ENCODE data around the gene DGCR8.

DGCR8 gene

DNA sequence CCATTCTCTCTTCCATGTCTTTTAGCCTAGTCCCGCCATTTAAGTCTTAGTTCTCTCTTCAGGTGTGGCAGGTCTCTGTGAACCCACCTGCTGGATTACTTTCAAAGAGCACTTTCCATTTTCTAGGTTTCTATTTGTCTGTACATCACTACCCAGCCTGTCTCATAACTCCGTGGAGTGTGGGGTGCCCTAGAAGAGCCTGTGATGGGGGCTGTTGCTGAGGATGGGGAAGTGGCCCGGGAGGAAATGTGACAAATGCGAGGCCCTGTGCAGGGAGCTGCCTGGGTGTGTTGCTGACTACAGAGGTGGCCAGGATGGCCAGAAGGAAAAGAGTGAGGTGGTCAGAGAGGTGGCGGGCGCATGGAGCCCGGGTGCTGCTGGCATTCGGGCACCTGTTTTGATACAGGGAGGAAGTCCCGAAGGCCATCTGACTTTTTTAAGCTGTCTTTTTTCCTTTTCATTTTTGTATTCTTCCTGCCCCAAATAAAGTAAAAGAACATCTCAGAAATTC lies 10.7 kb downstream of the DGCR8 start:
- no peak for DNase-seq

DNA sequence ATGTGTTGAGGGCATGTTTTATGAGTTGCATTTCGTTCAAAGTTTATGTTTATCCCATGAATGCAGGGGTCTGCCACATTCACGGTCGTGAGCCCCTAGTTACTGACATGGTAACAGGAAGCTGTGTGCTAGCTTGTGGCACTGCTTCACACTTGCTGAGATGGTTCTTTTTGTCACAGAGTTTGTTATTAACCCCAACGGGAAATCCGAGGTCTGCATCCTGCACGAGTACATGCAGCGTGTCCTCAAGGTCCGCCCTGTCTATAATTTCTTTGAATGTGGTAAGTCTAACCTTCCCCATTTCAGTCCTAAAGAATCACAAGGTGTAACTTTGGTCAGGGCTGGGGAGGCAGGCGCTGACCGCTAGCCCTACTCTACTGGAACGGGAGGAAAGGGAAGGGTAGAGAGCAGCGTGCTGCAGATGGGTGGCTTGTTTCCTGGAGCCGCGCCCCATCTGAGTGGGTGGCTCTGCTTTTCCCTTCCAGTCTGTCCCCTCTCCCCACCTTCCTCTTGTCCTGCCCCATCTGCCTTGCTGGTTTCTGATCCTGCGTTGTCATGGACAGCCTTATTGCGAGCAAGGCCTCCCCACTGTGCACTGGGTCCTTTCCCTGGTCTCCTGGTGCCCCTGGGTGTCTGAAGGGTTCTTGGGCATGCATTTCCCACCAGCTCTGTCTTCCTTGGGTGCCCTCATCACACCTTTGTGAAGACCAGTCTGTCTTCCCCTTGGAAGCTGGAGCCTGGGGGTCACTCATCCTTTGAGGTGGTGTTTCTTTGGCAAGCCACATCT lies 11.8 kb downstream of the DGCR8 start:
- DNase-seq: no peak

DNA sequence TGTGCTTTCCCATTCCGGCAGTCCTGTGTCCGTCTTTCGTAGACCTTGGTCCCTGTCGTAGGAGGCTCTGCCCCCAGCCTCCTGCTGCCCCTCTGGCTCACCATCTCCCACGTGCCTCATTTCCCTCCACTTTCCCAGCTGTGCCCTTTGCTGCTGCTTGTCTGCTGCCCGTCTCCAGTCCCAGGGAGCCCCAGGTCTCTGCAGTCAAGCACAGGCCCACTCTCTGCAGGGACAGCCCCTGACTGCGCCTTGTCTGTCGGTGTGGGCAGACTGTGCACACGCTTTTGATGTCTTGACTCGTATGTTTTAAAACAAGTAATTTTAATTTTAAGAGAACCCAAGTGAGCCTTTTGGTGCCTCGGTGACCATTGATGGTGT lies 12.4 kb downstream of the DGCR8 start:
- DNase-seq: no peak

DNA sequence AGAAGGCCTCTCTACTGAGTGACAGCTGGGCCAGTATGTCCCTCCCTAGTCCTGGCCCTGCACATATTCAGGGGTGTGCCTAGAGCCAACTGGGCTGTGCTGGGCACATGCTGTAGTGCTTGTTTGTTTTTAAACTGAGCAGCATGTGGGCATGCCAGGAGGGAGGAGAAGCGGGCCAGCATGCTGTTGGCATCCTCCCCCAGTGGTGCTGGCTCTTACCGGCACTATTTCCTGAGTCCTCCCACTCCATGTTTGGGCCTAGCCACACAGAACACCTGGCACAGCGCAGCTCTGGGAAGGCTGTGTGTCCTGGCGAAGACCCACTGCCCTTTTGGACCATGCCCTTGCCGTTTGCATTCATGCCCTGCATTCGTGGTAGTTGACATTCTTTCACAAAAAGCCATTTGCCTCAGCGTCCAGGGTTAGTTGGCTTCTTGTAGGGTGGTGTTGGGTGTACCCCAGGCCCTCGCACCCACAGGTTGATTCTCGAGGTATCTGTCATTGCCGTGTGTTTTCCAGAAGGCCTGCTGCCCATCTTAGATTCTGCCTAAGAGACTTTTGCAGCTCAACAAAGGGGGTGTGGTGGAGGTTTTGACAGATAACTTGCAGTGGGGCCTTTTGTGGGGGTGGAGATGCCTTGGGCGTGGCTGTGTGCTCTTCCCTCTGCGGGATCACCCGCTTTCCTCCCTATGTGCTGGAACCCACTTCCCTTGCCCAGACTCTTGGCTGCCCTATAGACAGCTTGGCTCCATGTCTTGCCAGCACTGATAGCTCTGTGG lies 13.6 kb downstream of the DGCR8 start:
- DNase-seq: no peak

DNA sequence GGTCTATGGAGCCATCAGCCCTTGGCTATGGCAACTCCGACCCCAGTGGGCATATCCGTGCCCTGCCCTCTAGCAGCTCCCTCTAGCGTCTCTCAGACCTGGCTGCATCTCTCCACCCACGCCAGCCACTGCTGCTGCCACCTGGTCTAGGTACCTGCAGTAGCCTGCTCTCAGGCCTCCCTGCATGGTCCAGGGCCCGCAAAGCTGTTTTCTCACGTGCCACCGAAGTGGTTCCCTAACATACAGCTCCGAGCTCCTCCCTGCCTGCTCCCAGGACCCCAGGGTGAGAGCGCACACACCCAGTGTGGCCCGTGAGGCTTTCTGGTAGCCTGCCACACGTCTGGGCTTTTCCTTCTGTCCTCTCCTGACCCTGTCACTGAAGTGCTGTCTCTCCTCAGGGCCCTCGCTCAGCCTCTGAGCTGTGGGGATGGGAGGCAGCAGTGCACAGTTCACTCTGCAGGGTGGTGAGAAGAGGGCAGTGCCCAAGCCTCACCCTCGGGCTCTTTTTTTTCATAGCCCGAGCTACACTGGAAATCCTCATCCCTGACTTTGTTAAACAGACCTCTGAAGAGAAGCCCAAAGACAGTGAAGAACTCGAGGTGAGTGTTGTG lies 14.3 kb downstream of the DGCR8 start:
- DNase-seq: no peak

DNA sequence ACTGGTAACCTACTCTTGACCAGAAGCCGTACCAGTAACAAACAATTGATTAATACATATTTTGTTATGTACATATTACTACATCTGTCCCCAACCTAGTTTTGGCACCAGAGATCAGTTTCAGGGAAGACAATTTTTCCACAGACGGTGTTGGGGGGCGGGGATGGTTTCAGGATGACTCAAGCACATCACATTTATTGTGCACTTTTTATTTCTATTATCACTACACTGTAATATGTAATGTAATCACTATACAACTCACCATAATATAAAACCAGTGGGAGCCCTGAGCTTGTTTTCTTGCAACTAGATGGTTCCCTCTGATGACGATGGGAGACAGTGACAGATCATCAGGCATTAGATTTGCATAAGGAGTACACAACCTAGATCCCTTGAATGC lies 15.5 kb downstream of the DGCR8 start:
- no peak for DNase-seq

DNA sequence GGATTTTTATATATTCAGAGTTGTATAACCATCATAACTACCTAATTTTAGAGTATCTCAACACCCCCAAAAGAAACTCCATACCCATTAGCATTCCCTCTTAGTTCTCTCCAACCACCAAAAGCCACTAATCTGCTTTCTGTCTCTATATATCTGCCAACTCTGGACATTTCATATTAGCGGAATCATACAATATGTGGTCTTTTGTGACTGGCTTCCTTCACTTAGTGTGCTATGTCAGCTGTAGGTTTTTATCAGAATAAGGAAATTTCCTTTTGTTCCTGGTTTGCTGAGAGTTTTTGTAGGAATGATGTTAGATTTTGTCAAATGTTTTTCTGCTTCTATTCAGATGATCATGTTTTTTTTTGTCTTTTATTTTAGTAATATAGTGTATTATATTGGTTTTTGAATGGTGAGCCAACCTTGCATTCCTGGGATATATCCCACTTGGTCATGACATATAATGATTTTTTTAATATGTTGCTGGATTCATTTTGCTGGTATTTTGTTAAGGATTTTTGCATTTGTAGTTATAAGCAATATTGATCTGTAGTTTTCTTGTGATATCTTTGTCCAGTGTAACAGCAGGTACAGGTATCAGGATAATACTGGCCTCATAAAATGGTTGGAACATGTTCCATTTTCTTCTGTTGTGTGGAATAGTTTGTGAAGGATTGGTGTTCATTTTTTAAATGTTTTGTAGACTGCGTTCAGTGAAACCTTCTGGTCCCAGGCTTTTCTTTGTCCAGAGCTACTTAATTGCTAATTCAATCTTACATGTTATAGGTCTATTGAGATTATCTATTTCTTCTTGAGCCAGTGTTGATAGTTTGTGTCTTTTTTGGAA lies 16.8 kb downstream of the DGCR8 start:
- no peak for DNase-seq

DNA sequence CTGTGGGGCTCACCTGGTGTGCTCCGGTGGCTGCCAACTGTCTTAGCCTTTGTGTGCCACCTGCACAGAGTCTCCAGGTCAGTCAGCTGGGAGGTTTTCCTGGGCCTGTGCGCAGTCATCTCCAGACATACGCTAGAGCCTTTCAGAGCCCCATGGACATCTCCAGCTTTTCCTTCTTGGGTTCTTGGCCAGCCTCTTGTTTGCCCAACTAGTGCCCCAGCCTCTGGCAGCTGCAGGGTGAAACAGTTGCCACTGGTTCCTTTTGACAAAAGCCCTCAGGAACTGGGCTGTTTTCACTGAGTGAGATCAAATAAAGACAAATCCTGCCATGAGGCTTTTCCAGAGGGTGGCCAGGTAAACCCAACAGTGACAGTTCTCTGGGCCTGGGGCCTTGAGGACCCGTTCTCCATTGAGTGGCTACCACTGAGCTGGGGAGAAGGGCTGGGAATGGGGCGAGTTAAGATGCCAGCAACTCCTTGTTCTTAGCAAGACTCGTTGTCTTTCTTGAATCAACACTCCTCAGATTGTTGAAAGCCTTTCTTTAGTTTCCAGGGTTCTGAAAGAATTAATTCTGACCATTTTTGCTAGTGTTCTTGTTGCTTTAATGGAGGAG lies 19.2 kb downstream of the DGCR8 start:
- no peak for DNase-seq

DNA sequence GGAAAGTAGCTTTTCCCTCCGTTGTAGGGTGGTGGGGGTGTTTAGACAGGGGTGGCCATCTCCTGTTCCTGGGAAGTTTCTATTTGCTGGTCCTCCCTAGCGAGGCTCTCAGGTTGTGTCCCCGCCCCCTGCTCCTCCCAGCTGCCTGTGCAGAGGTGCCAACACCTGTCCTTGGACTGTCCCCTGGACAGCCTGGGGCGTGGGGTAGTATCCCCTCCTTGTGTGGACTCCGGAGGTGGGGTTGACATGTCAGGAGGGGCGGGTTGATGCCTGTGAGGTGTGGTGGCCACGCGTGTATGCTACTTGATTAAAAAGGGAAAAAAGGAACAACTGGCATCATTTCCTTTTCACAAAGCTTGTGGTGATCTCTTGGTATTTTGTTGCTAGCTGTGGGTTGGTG lies 21.6 kb downstream of the DGCR8 start:
- no peak for DNase-seq

DNA sequence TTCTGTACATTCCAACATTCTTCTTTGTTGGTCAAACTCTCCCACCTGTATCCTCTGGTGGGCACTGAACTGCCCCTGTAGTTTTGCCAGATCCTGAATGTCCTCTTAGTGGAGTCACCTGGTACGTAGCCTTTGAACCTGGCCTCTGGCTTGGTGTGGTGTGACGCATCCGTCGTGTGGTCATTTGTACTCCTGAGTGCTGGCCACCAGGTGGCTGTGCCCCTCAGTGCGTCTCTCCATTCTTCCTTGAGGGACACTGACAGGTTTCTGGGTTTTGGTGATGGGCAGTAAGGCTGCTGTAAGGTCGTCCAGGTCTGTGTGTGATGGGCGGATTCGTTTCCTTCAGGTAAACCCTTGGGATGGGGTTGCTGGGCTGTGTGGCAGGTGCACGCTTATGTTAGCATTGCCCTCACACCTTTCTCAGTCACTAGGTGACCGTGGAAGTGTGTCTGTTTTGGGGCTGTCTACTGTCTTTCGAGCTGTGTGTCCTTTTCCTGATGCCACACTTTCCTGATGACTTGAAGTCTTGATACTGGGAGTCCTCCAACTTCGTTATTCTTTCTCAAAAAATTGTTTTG lies 22.3 kb downstream of the DGCR8 start:
- no peak for DNase-seq

DNA sequence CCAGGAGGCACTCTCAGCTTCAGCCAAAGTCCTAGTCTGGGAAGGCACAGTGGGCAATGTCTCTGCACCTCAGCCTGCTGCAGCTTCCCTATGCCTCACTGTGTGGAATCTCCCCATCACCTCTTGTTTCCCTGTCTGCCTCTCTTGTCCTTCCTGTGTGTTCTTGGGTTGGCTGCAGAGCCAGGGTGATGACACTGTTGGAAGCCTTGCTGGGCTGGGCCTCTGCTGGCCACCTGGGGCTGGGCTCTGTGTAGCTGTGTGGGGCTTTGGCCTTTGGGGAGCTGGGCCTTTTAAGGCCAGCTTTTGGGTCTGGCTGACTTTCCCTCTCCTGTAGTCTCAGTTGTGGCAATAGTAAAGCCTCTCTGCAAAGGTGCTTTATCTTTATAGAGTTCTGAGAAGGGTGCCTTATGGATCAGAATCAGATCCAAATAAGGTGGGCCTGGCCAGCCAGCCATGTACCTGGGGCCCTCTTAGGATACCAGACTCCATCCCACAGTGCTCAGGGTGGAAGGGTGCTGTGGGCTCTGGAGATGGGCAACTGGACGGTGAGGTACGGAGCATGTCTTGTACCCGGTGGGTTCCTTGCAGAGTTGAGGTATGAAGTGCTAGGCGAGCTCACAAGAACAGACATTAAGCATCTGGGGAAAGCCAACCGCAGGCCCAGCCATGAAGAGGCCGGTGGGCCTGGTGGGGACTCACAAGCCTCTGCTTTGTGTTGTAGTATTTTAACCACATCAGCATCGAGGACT lies 25.6 kb downstream of the DGCR8 start:
- no peak for DNase-seq

DNA sequence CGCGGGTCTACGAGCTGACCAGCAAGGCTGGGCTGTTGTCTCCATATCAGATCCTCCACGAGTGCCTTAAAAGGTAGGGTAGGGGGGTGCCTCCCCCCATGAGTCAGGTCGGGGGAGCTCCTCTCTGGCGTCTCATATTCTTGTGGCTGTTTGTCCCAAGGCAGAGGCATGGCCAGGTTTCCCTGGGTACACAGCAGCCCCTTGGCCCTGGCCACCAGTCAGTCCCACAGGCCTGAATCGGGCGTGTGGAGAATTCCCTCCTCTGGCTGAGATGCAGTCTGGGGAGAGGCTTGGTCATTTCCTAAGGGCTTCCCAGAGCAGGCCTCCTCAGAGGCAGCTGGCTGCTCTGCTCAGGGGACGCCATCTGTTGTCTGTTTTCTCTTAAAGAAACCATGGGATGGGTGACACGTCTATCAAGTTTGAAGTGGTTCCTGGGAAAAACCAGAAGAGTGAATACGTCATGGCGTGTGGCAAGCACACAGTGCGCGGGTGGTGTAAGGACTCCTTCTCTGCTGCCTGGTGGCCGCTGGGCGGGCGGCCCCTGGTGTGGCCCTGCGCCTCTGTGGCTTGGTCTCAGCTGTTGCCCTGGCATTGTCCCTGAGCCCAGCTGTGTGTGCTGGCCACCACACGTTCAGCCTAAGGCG lies 26.3 kb downstream of the DGCR8 start:
- no peak for DNase-seq

DNA sequence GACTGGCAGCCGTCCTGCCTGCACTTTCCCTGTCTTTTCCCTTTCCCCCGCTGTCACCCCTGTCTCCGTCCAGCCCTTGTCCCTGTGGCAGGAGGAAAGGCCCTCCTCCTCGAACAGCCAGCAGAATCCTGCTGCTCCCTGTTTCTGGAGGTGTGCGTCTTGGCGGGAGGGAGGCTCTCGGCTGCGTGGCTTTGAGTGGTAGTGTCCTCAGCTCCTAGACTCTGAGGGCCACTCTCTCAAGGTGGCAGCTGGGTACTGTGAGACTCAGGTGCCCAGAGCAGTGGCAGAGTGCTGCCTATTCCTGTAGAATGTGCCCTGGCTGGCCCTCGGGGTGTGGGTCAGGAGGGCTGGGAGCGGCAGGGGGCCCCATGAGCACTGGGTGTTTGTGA lies 26.8 kb downstream of the DGCR8 start:
- no peak for DNase-seq

DNA sequence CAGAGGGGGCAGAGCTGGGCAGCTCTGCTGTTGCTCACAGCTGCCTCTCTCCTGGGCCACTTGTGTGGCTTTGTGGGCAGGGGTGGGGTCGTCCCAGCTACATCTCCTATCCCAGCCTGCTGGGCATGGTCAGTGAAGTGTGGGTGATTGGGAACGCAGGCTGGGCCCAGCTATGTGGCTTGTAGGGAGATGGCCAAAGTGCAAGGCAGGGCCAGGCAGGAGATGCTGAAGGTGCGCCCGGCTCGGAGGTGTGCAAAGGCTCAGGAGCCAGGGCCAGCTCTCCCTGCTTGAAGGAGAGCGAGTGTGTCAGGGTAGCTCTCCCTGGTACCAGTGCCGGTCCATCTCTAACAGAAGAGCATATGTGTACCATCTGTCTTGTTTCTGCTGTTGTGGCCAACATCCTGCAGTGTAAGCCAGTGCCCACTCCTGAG lies 27.4 kb downstream of the DGCR8 start:
- no peak for DNase-seq

DNA sequence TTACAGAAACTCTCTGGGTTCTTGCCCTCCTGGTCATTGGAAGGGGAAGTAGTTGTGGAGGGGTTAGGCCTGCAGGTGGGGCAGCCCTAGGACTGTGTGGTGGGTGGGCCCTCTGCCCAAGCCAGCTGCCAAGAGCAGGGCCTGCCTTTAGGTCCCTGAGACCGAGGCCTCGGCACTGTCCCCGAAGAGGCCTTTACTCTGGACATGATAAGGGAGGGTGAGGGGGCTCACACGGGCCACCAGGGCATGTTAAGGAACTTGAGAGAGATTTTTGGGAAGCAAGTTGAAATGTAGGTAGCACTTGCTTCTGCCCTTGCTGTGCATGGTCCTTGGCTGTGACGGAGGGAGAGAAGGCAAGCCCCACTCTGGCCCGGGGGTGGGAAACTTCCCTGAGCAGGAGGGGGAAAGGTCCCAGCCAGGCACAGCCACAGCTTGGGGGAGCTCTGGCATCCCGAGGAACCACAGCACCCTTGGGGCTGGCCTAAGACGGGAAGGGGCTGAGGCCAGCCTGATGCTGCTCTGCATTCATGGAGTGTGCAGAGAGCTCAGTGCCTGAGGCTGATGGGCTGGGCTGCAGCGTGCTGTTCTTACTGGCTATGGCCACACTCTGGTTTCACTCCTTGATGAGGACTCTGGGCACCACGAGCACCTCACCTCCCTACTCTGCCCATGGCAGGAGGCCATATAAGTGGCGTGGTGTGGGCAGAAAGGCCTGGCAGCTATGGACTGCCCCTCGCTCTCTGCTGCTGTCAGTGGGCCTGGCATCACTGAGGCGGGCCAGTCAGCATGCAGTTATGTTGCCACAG lies 28.1 kb downstream of the DGCR8 start:
- no peak for DNase-seq

DNA sequence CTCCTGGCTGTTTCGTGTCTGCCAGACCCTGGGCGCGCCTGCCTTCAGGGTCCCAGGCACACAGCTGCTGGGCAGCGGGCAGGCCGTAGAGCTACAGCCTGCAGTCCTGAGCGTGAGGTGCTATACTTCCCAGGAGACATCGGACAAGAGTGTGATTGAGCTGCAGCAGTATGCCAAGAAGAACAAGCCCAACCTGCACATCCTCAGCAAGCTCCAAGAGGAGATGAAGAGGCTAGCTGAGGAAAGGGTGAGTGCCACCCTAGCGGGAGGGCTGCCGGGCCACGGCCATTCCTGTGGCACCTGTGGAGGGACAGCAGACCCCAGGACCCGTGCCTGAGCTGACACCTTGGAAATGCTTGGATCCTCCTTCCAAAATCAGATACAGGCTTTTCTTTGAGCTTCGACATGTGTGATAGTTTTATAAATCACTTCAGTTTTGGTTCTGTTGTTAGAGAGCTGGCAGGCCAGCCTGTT lies 28.8 kb downstream of the DGCR8 start:
- DNase-seq: no peak

DNA sequence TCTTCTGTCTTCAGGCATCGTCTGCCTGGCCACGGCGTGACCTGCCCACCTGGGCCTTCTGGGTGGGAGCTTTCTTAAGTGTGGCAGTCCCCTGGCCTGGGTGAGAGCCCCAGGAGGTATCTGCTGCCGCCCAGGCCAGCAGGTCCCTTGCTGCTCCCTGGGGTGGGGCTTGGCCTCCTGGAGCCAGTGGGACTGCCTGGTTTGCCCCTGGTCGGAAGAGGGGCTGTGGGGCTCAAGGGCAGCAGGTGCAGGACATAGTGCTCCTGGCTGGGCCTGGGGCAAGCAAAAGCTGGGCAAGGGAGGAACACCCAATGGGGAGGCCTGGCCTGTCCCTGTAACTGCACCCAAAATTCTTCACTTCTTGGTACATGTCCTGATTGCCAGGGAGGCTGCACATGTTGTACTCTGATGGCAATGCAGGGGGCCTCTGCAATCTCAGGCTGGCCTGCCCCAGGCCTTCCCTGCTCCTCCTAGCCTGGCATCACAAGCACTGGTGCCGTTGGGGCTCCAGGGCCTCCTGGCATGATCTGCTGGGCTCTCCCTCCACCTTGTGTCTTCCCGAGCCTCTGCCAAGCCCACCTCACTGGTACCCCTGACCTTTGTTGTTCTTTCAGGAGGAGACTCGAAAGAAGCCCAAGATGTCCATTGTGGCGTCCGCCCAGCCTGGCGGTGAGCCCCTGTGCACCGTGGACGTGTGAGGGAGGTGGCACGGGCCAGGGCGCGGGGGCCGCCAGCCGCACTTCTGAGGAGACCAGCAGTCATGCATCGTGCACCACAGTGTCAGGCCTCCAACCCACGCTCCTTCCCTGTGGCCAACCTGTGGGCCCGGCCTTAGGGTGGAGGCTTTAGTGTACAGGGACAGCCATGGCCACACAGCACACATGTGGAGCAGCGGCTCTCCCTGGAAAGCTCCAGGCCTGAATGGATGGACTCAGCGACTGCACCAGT lies 29.6 kb downstream of the DGCR8 start:
- DNase-seq: no peak

DNA sequence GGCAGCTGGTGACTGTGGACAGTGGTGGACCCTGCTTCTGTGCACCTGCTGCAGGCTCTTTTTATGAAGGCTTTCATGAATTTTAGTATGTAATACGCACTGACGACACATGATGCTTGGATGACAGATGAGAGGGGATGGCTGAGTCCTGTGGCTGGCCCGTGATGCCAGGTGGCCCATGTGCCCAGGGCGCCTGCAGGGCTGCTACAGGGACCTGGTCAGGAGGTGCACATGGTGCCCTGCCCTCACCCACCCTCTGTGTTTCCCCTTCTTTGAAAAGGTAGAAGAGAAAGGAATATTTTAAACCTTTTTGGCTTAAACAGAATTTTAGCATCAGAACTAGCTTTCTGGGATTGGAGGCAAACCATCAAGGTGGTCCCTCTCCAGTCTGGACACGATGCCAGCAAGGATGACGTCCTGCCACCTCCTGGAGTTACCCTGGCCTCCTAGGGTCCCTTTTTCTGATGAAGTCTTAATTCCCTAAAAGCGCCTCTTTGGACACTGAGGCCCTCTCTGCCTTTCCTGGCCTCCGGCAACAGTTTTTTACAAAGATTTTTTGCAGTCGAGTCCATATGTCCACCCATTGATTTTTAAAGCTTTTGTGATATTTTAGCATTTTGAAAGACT lies 30.4 kb downstream of the DGCR8 start:
- DNase-seq: no peak

Data from CD4-positive, alpha-beta T cell treated with Interleukin-17A for 4 hours (primary cell).